ENCODE measurements around the gene SEMA5B.

DNA sequence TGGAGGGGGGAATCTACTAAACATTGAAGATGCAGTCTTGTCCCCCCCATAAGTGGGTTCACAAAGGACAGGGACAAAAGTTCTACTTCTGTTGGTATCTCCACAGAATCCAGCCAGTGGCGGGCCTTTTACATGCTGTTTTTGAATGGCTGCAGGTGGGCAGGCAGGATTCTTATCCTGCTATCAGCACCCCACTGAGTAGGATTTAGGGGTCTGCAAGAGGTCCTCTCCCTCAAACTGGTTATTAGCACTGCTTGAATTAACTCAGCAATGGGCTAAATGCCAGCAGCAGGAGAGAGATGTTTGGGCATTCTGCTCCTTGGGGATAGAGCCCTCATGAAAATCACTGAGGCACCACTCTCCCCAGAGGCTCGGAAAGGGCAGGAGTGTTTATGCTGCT lies 40.3 kb downstream of the SEMA5B start:
- TF ChIP-seq, protein P1, sequence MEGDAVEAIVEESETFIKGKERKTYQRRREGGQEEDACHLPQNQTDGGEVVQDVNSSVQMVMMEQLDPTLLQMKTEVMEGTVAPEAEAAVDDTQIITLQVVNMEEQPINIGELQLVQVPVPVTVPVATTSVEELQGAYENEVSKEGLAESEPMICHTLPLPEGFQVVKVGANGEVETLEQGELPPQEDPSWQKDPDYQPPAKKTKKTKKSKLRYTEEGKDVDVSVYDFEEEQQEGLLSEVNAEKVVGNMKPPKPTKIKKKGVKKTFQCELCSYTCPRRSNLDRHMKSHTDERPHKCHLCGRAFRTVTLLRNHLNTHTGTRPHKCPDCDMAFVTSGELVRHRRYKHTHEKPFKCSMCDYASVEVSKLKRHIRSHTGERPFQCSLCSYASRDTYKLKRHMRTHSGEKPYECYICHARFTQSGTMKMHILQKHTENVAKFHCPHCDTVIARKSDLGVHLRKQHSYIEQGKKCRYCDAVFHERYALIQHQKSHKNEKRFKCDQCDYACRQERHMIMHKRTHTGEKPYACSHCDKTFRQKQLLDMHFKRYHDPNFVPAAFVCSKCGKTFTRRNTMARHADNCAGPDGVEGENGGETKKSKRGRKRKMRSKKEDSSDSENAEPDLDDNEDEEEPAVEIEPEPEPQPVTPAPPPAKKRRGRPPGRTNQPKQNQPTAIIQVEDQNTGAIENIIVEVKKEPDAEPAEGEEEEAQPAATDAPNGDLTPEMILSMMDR (IDR thresholded peaks at IDR 0.05), result no peak
- TF ChIP-seq EZH2 (IDR thresholded peaks at IDR 0.05; ENCODE audit: borderline replicate concordance, insufficient read depth, low read depth, low read length, poor library complexity, severe bottlenecking), result no peak
